ENCODE measurements around the gene SULT1C4. TPM values are rescaled to one million over a fixed set of nuclear protein-coding genes. Genes with fewer than 3 reads are reported as not detected.
A peak's percentile ranks its signal among the peaks of the same experiment; 100 is the strongest.

Gene SULT1C4
- polyA plus RNA-seq, 1 of the 3 experiments (the other 2 are of a cell fraction) = 0.18 TPM

GRCh38 chr2:108364676-108365297 lies 13.0 kb upstream of the SULT1C4 start:
- Histone ChIP-seq H3K27me3 (ENCODE audit: insufficient read depth) (no peaks in the 10 kb centered on the region), H3K9me3 (no peaks in the 10 kb centered on the region), H3K27ac (ENCODE audit: low read depth in 2 of 2, low read length in 1 of 2) (peak overlapping the region in 1 of 2 experiments; percentile 47; a peak in 2 of 4 replicates), H3K4me1 (ENCODE audit: control insufficient read depth in 1 of 2, insufficient read depth in 2 of 2, low read depth in 1 of 2, low read length in 1 of 2) (no peaks in the 10 kb centered on the region), H3K9ac (no peak overlapping the region), H3F3A (replicated peaks; ENCODE audit: insufficient read depth) (no peaks in the 10 kb centered on the region), H3K4me2 (no peak overlapping the region), H3K4me3 (ENCODE audit: low read depth in 2 of 2, low read length in 1 of 2) (no peak overlapping the region), H2AFZ (ENCODE audit: low read depth) (no peak overlapping the region), H3K79me2 (ENCODE audit: insufficient read depth) (no peaks in the 10 kb centered on the region), H3K36me3 (replicated peaks in 1 of 2; ENCODE audit: control insufficient read depth in 1 of 2, insufficient read depth in 2 of 2, low read length in 1 of 2) (no peaks in the 10 kb centered on the region), H3K9me2 (no peaks in the 10 kb centered on the region), H4K20me1 (ENCODE audit: insufficient read depth) (no peaks in the 10 kb centered on the region)
- no peak for DNase-seq
- WGBS (ENCODE audit: low lambda C conversion rate) = 77% methylated on average over 6 of the region's 6 CpGs
- ChIA-PET CTCF (interaction anchor here (2.3 kb wide), 1 partner anchor 219 kb away, joined by 9 read pairs; no protein-coding TSS in a partner anchor), POLR2A (no interaction called here)
- no peak for TF ChIP-seq FOSL2 (IDR thresholded peaks at IDR 0.05; ENCODE audit: borderline replicate concordance, low read depth)
- no peak for TF ChIP-seq TAF1 (IDR thresholded peaks at IDR 0.05; ENCODE audit: borderline replicate concordance, low read depth, low read length)
- TF ChIP-seq RAD21 (IDR thresholded peaks at IDR 0.05; ENCODE audit: low read length) = no peak
- TF ChIP-seq JUND (IDR thresholded peaks at IDR 0.05) = no peak
- TF ChIP-seq GATA2 (CRISPR knock-in tag; IDR thresholded peaks at IDR 0.05) = no peak
- TF ChIP-seq NRF1 (IDR thresholded peaks at IDR 0.05; ENCODE audit: low read depth, low read length) = no peak
- TF ChIP-seq TCF12 (IDR thresholded peaks at IDR 0.05) = no peak
- no peak for TF ChIP-seq MXI1 (IDR thresholded peaks at IDR 0.05; ENCODE audit: low read depth, low read length)
- no peak for TF ChIP-seq NFIC (IDR thresholded peaks at IDR 0.05; ENCODE audit: borderline replicate concordance)
- no peak for TF ChIP-seq EP300 (IDR thresholded peaks at IDR 0.05; ENCODE audit: borderline replicate concordance in 1 of 2, low read depth in 1 of 2, low read length in 1 of 2)
- TF ChIP-seq MEF2A (IDR thresholded peaks at IDR 0.05; ENCODE audit: borderline replicate concordance, low read depth) = no peak
- TF ChIP-seq ELF1 (IDR thresholded peaks at IDR 0.05) = no peak
- no peak for TF ChIP-seq RCOR1 (IDR thresholded peaks at IDR 0.05; ENCODE audit: low read length)
- TF ChIP-seq GABPA (IDR thresholded peaks at IDR 0.05; ENCODE audit: low read depth) = no peak

GRCh38 chr2:108365656-108366055 lies 12.1 kb upstream of the SULT1C4 start:
- no peaks in the 10 kb centered on the region for H3F3A ChIP-seq (replicated peaks; ENCODE audit: insufficient read depth)
- no peaks in the 10 kb centered on the region for H3K9me3 ChIP-seq
- H3K4me2 ChIP-seq = no peak overlapping the region
- H3K27ac ChIP-seq (ENCODE audit: low read depth in 2 of 2, low read length in 1 of 2) = no peak overlapping the region
- H3K9me2 ChIP-seq = no peaks in the 10 kb centered on the region
- no peak overlapping the region for H3K4me3 ChIP-seq (ENCODE audit: low read depth in 2 of 2, low read length in 1 of 2)
- no peaks in the 10 kb centered on the region for H4K20me1 ChIP-seq (ENCODE audit: insufficient read depth)
- no peak overlapping the region for H3K9ac ChIP-seq
- POLR2A ChIA-PET = no interaction called here
- no peaks in the 10 kb centered on the region for H3K4me1 ChIP-seq (ENCODE audit: control insufficient read depth in 1 of 2, insufficient read depth in 2 of 2, low read depth in 1 of 2, low read length in 1 of 2)
- no peaks in the 10 kb centered on the region for H3K27me3 ChIP-seq (ENCODE audit: insufficient read depth)
- H3K79me2 ChIP-seq (ENCODE audit: insufficient read depth) = no peaks in the 10 kb centered on the region
- H3K36me3 ChIP-seq (replicated peaks in 1 of 2; ENCODE audit: control insufficient read depth in 1 of 2, insufficient read depth in 2 of 2, low read length in 1 of 2) = no peaks in the 10 kb centered on the region
- DNase-seq = no peak
- WGBS (ENCODE audit: low lambda C conversion rate) = 86% methylated on average over 3 of the region's 3 CpGs
- H2AFZ ChIP-seq (ENCODE audit: low read depth) = no peak overlapping the region
- CTCF ChIA-PET = interaction anchor here (2.3 kb wide), 1 partner anchor 218 kb away, joined by 9 read pairs; no protein-coding TSS in a partner anchor
- TF ChIP-seq POLR2AphosphoS5 (IDR thresholded peaks at IDR 0.05; ENCODE audit: low read depth, low read length) (no peak), ZBTB33 (IDR thresholded peaks at IDR 0.05; ENCODE audit: borderline replicate concordance, low read depth) (no peak), SMC3 (IDR thresholded peaks at IDR 0.05; ENCODE audit: low read depth, low read length) (no peak), EP300 (IDR thresholded peaks at IDR 0.05; ENCODE audit: borderline replicate concordance in 1 of 2, low read depth in 1 of 2, low read length in 1 of 2) (no peak), CHD2 (IDR thresholded peaks at IDR 0.05; ENCODE audit: low read length, partially characterized antibody) (no peak), RFX5 (IDR thresholded peaks at IDR 0.05; ENCODE audit: low read length) (no peak), CTCF (IDR thresholded peaks at IDR 0.05) (no peak), MAX (IDR thresholded peaks at IDR 0.05; ENCODE audit: low read depth) (no peak), RXRA (IDR thresholded peaks at IDR 0.05; ENCODE audit: borderline replicate concordance, low read depth) (no peak), TAF1 (IDR thresholded peaks at IDR 0.05; ENCODE audit: borderline replicate concordance, low read depth, low read length) (no peak), REST (IDR thresholded peaks at IDR 0.05; ENCODE audit: low read depth, low read length) (no peak)
